GM12892 (cell line): ENCODE data around the gene TMEM163.

Experiments used
- POLR2AphosphoS5 ChIP-seq: IDR thresholded peaks from 2 replicates; pipeline ENCODE4 v1.6.1; 2011; ENCODE audit warnings: low read depth, low read length, control low read depth
- TAF1 ChIP-seq: IDR thresholded peaks from 2 replicates; pipeline ENCODE4 v1.6.1; 2011; ENCODE audit warnings: low read depth, mild to moderate bottlenecking, control low read depth, low read length, borderline replicate concordance

DNA sequence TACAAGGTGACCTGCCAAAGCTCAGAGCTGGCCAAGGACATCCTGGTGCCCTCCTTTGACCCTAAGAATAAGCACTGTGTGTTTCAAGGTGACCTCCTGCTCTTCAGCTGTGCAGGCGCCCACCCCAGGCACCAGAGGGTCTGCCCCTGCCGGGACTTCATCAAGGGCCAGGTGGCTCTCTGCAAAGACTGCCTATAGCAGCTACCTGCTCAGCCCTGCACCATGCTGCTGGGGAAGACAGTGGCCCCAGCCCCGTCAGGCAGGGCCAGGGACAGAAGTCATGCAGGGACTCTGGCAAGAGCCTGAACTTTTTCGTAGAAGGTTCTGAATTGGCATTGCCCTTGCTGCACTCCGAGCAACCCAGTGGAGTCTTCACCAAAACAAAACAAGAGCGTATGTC, 270.1 kb downstream of the TMEM163 start:
- TF ChIP-seq POLR2AphosphoS5 (no peak), TAF1 (no peak)
